Skin of body (tissue), 2 donors: ENCODE results near the gene ARHGAP5. TPM values are rescaled to one million over a fixed set of nuclear protein-coding genes. Genes with fewer than 3 reads are reported as not detected.

Source experiments
- DNase-seq: peaks from one replicate; lab custom pipeline; 2025; lab: John Stamatoyannopoulos, UW
- total RNA-seq: library from RNA; depleted of rRNA; stranded (reverse); fragments of >200 nt; gene quantifications from one replicate; pipeline ENCODE4 v1.2.3, GENCODE V29; 2014

Gene ARHGAP5
- total RNA-seq, 1 donor from 2014 or later: 133 TPM

- DNase-seq: no peak
Measured at GRCh38 chr14:32074887-32075572, 2.1 kb upstream of the ARHGAP5 start.

- DNase-seq: no peak
Measured at GRCh38 chr14:32075672-32076277, 1.3 kb upstream of the ARHGAP5 start.

DNA sequence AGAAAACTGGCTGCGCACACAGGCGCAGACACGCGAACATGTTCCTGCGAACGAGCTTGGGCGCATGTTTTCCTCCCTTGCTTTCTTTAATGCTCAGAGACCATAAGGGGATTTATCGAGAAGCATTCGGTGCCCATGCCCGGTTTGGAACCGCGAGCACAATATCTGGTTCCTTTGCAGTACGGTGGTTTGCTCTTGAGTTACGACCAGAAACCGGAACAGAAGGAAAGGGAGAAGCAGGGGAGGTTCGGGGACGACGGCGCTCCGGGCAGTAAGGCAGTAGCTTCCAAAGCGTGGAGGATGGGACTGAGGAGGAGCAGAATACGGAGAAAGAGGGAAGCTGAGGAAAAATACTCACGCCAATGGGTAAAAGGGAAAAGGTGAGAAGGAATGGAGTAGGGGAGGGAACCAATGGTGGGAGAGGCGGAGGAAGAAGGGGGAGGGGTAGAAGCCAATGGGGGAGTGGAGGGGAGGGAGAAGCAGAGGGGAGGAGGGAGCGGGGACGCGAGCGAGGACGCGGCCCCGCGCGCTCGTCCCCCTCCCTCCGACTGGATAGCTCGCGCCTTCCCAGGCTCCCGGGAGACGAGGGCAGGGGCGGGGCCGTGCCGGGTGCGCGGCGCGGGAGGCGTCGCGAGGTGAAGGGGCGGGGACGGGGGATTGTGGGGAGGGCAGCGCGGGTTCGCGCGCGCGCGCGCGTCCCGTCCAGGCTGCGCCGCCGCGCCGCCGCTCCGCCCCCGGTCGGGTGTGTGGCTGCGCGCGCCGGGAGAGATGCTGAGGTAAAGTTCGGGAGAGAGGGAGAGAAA lies 625 bp upstream of the ARHGAP5 start:
- peak; percentile 97 for DNase-seq

- peak; percentile 20 for DNase-seq
Measured at GRCh38 chr14:32078023-32078857, 1.1 kb downstream of the ARHGAP5 start.

- DNase-seq: no peak
Measured at GRCh38 chr14:32078858-32079216, 1.7 kb downstream of the ARHGAP5 start.

GRCh38 chr14:32079264-32079663 lies 2.2 kb downstream of the ARHGAP5 start:
- no peak for DNase-seq

GRCh38 chr14:32080001-32080510 lies 3.0 kb downstream of the ARHGAP5 start:
- DNase-seq: no peak

GRCh38 chr14:32081901-32082300 lies 4.8 kb downstream of the ARHGAP5 start:
- DNase-seq: no peak

DNA sequence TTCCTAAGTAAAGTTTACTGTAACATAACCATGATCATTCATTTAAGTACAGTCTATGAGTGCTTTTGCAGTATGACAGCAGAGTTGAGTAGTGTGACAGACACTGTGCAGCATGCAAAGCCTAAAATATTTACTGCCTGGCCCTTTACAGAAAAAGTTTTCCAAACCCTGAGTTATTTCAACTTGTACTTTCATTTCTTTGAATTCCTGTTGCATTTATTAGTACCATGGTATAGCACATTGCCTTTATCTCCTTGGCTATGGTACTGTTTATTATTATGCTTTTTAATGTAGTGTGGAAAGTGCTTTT lies 6.2 kb downstream of the ARHGAP5 start:
- no peak for DNase-seq

- no peak for DNase-seq
Measured at GRCh38 chr14:32083789-32084188, 6.7 kb downstream of the ARHGAP5 start.

GRCh38 chr14:32085182-32085844 lies 8.2 kb downstream of the ARHGAP5 start:
- DNase-seq: no peak

DNA sequence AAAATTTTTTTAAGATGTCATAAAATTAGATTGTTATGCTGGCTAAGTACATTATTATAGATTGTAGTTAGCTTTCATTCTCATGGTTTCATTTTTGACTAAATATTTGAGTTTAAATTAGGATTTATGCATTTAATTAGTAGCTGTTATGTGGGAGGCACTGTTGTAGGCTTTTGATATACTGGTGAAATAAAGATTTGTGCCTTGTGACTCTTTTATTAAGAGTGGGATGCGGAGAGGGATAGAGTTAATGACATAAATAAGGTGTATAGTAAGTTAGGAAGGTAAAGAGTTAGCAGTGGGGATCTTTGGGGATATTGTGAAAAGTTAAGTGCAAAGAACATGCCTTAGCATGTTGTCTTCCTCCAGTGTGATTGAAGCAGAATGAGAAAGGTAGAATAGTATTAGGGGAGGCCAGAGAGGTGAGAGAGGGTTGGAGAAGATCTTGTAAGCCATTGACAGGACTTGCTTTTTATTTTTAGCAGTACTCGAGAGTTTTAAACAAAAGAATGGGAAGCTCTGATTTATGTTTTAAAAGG lies 8.8 kb downstream of the ARHGAP5 start:
- DNase-seq: no peak

DNA sequence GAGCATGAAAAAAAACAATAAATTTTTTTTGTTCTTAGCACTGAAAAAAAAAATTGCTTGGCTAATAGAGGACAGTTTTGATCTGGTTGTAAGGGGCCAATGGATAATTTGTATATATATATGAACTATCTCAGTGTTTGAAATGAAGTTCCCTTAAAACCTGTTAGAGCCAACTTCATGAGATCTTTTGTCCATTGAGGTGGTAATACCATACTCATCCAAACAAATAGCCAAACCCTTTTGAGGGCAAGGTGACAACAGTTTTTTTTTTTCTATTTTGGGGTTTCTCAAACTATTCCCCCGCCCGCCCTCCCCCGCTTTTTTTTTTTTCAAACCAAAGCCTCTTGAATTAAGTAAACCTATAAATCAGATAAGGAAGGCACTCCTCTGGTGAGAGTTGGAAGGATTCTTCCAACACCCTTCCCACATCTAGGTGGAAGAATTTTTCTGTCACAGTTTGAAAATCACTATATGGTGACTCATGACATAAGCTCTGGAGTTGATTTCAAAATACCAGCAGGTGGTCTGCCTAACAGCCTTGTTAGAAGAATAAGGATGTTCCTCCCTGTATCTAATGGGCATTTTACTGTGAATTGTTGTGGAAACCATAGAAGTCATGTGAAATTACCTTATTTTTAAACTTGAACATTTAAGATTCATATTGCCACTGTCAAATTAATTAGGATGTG lies 10.2 kb downstream of the ARHGAP5 start:
- no peak for DNase-seq

GRCh38 chr14:32087907-32088306 lies 10.8 kb downstream of the ARHGAP5 start:
- no peak for DNase-seq

DNA sequence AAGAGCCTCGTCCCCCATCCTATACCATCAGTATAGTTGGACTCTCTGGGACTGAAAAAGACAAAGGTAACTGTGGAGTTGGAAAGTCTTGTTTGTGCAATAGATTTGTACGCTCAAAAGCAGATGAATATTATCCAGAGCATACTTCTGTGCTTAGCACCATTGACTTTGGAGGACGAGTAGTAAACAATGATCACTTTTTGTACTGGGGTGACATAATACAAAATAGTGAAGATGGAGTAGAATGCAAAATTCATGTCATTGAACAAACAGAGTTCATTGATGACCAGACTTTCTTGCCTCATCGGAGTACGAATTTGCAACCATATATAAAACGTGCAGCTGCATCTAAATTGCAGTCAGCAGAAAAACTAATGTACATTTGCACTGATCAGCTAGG lies 13.6 kb downstream of the ARHGAP5 start:
- no peak for DNase-seq

- DNase-seq: no peak
Measured at GRCh38 chr14:32099473-32099872, 22.4 kb downstream of the ARHGAP5 start.

DNA sequence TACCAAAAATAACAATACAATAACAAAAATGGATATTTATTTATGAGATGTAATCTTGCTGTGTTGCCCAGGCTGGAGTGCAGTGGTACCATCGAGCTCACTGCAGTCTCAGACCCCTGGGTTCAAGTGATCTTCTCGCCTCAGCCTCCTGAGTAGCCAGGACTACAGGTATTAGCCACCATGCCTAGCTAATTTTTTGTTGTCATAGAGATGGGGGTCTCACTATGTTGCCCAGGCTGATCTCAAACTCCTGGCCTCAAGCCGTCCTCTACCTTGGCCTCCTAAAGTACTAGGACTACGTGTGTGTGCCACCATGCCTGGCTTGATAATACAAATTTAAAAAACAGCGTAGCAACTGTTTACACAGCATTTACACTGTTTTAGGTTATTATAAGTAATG lies 23.1 kb downstream of the ARHGAP5 start:
- DNase-seq: no peak

- DNase-seq: no peak
Measured at GRCh38 chr14:32102152-32102787, 25.2 kb downstream of the ARHGAP5 start.

- no peak for DNase-seq
Measured at GRCh38 chr14:32102968-32103367, 25.9 kb downstream of the ARHGAP5 start.

GRCh38 chr14:32104308-32104707 lies 27.2 kb downstream of the ARHGAP5 start:
- DNase-seq: no peak
